ENCODE measurements around the gene TSNAXIP1. TPM values are rescaled to one million over a fixed set of nuclear protein-coding genes. Genes with fewer than 3 reads are reported as not detected.

TSNAXIP1 gene
- total and polyA plus RNA-seq, 4 donors: 4.1 to 8.7 (median 5.0) TPM

GRCh38 chr16:67871256-67871655 lies 64.6 kb downstream of the TSNAXIP1 start:
- WGBS, 2 donors: 80 to 81% methylated on average over 3 of the region's 3 CpGs
- ATAC-seq (ENCODE audit: insufficient read depth, low FRiP score): no peak
- Histone ChIP-seq H3K9me3 (ENCODE audit: control insufficient read depth in 4 of 4, insufficient read depth in 3 of 4, low read length in 3 of 4) (no peaks in the 10 kb centered on the region), H3K27ac (ENCODE audit: low read depth in 1 of 2, low read length in 1 of 2) (no peak overlapping the region), H3K36me3 (ENCODE audit: control insufficient read depth in 4 of 4, insufficient read depth in 4 of 4, low read length in 4 of 4) (peaks cover 0 to 30% (median 17%) of the 10 kb centered on the region in 4 donors), H3K27me3 (ENCODE audit: control insufficient read depth in 3 of 3, insufficient read depth in 3 of 3, low read length in 2 of 3) (no peaks in the 10 kb centered on the region), H3K4me3 (no peak overlapping the region), H3K9ac (ENCODE audit: insufficient read depth in 1 of 2, low read length in 2 of 2) (no peak overlapping the region), H3K4me1 (ENCODE audit: control insufficient read depth in 5 of 5, insufficient read depth in 5 of 5, low read length in 5 of 5) (peaks cover 7 to 15% (median 9%) of the 10 kb centered on the region in 5 donors)
- TF ChIP-seq CTCF (IDR thresholded peaks at IDR 0.05; ENCODE audit: control extremely low read depth, extremely low read depth): no peak
- no peak for DNase-seq

GRCh38 chr16:67872131-67872630 lies 65.5 kb downstream of the TSNAXIP1 start:
- TF ChIP-seq CTCF (IDR thresholded peaks at IDR 0.05; ENCODE audit: control extremely low read depth, extremely low read depth): no peak
- Histone ChIP-seq H3K27me3 (ENCODE audit: control insufficient read depth in 3 of 3, insufficient read depth in 3 of 3, low read length in 2 of 3) (no peaks in the 10 kb centered on the region), H3K9ac (ENCODE audit: insufficient read depth in 1 of 2, low read length in 2 of 2) (peak overlapping the region; percentile 43 to 80), H3K4me1 (ENCODE audit: control insufficient read depth in 5 of 5, insufficient read depth in 5 of 5, low read length in 5 of 5) (peaks cover 7 to 15% (median 9%) of the 10 kb centered on the region in 5 donors), H3K36me3 (ENCODE audit: control insufficient read depth in 4 of 4, insufficient read depth in 4 of 4, low read length in 4 of 4) (peaks cover 0 to 38% (median 19%) of the 10 kb centered on the region in 4 donors), H3K27ac (ENCODE audit: low read depth in 1 of 2, low read length in 1 of 2) (peak overlapping the region in 1 of 2 donors; percentile 91), H3K4me3 (no peak overlapping the region), H3K9me3 (ENCODE audit: control insufficient read depth in 4 of 4, insufficient read depth in 3 of 4, low read length in 3 of 4) (no peaks in the 10 kb centered on the region)
- DNase-seq (no peak), ATAC-seq (ENCODE audit: insufficient read depth, low FRiP score) (no peak)
- WGBS, 2 donors: 58 to 64% methylated on average over 2 of the region's 2 CpGs

GRCh38 chr16:67872631-67873434 lies 66.1 kb downstream of the TSNAXIP1 start, which contains the start of gene EDC4:
Gene EDC4 (plus strand): TSS chr16:67873052. CDS start chr16:67873262, 210 bp downstream.
- DNase-seq (peak; percentile 70 to 79 (median 79)), ATAC-seq (ENCODE audit: insufficient read depth, low FRiP score) (peak; percentile 91)
- Histone ChIP-seq H3K36me3 (ENCODE audit: control insufficient read depth in 4 of 4, insufficient read depth in 4 of 4, low read length in 4 of 4) (peaks cover 0 to 38% (median 23%) of the 10 kb centered on the region in 4 donors), H3K9ac (ENCODE audit: insufficient read depth in 1 of 2, low read length in 2 of 2) (peak within 1 kb of the TSS; percentile 63 to 80), H3K27me3 (ENCODE audit: control insufficient read depth in 3 of 3, insufficient read depth in 3 of 3, low read length in 2 of 3) (no peaks in the 10 kb centered on the region), H3K9me3 (ENCODE audit: control insufficient read depth in 4 of 4, insufficient read depth in 3 of 4, low read length in 3 of 4) (no peaks in the 10 kb centered on the region), H3K27ac (ENCODE audit: low read depth in 1 of 2, low read length in 1 of 2) (peak within 1 kb of the TSS; percentile 66 to 91), H3K4me1 (ENCODE audit: control insufficient read depth in 5 of 5, insufficient read depth in 5 of 5, low read length in 5 of 5) (peaks cover 7 to 15% (median 9%) of the 10 kb centered on the region in 5 donors), H3K4me3 (peak within 1 kb of the TSS; percentile 95)
- WGBS, 2 donors: 1 to 3% methylated on average over 38 to 72 of the region's 72 CpGs
- no peak for TF ChIP-seq CTCF (IDR thresholded peaks at IDR 0.05; ENCODE audit: control extremely low read depth, extremely low read depth)
